PC-9 (cell line): ENCODE measurements around the gene TUBA4A.

Source experiments
- CTCF ChIP-seq: fragments of 200-600 bp; sonication (generic); conservative IDR thresholded peaks from 2 replicates; pipeline ENCODE4 v1.6.1; 2017; ENCODE audit warnings: mixed run types, antibody characterized with exemption, mild to moderate bottlenecking, moderate library complexity
- EZH2 ChIP-seq: fragments of 200-600 bp; sonication (generic); IDR thresholded peaks from 2 replicates; pipeline ENCODE4 v1.8.0; 2017; ENCODE audit warnings: antibody characterized with exemption, low read depth

- TF ChIP-seq CTCF (no peak), EZH2 (no peak)
Measured at GRCh38 chr2:219286436-219287115, 32.9 kb upstream of the TUBA4A start.
